KMS-11 (cell line): ENCODE measurements around the gene CYB5A.

Experiments
- H2AFZ ChIP-seq: fragments of 200-600 bp; sonication (generic); 2 replicates; pipeline ENCODE4 v1.6.1; 2016; ENCODE audit warnings: antibody characterized with exemption, mixed run types, low read depth
- H3K27ac ChIP-seq: fragments of 200-600 bp; sonication (generic); 2 replicates; pipeline ENCODE4 v1.6.1; 2016; ENCODE audit warnings: mild to moderate bottlenecking, mixed run types
- H3K27me3 ChIP-seq: fragments of 200-600 bp; sonication (generic); 2 replicates; pipeline ENCODE4 v1.6.1; 2017; ENCODE audit warnings: mild to moderate bottlenecking, low read depth, mixed run types, moderate library complexity; ENCODE audit not compliant: insufficient read depth
- H3K36me3 ChIP-seq: fragments of 200-600 bp; sonication (generic); 2 replicates; pipeline ENCODE4 v1.6.1; 2017; ENCODE audit warnings: mild to moderate bottlenecking, mixed run types; ENCODE audit not compliant: insufficient read depth
- H3K4me1 ChIP-seq: fragments of 200-600 bp; sonication (generic); 2 replicates; pipeline ENCODE4 v1.6.1; 2016; ENCODE audit warnings: mild to moderate bottlenecking, low read depth, mixed run types; ENCODE audit not compliant: poor library complexity, severe bottlenecking
- H3K4me2 ChIP-seq: fragments of 200-600 bp; sonication (generic); 2 replicates; pipeline ENCODE4 v1.7.0; 2016; ENCODE audit warnings: mild to moderate bottlenecking, mixed run types
- H3K4me3 ChIP-seq: fragments of 200-600 bp; sonication (generic); IDR thresholded peaks from 2 replicates; pipeline ENCODE4 v1.6.1; 2017; ENCODE audit warnings: low read depth, low read length, mixed read lengths; ENCODE audit not compliant: insufficient read depth
- H3K79me2 ChIP-seq: fragments of 200-600 bp; sonication (generic); 2 replicates; pipeline ENCODE4 v1.6.1; 2016; ENCODE audit warnings: low read depth, mixed run types; ENCODE audit not compliant: insufficient read depth
- H3K9ac ChIP-seq: fragments of 200-600 bp; sonication (generic); 2 replicates; pipeline ENCODE4 v1.6.1; 2016; ENCODE audit warnings: mild to moderate bottlenecking, mixed run types
- H4K20me1 ChIP-seq: fragments of 200-600 bp; sonication (generic); 2 replicates; pipeline ENCODE4 v1.6.1; 2016; ENCODE audit warnings: mild to moderate bottlenecking, mixed run types; ENCODE audit not compliant: insufficient read depth
- TF ChIP-seq, protein P1 (sequence below): fragments of 200-600 bp; sonication (generic); conservative IDR thresholded peaks from 2 replicates; pipeline ENCODE4 v1.6.1; 2017; ENCODE audit warnings: low read depth, mild to moderate bottlenecking, antibody characterized with exemption, low read length, moderate library complexity, mixed read lengths

The CYB5A gene, protein sequence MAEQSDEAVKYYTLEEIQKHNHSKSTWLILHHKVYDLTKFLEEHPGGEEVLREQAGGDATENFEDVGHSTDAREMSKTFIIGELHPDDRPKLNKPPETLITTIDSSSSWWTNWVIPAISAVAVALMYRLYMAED

DNA sequence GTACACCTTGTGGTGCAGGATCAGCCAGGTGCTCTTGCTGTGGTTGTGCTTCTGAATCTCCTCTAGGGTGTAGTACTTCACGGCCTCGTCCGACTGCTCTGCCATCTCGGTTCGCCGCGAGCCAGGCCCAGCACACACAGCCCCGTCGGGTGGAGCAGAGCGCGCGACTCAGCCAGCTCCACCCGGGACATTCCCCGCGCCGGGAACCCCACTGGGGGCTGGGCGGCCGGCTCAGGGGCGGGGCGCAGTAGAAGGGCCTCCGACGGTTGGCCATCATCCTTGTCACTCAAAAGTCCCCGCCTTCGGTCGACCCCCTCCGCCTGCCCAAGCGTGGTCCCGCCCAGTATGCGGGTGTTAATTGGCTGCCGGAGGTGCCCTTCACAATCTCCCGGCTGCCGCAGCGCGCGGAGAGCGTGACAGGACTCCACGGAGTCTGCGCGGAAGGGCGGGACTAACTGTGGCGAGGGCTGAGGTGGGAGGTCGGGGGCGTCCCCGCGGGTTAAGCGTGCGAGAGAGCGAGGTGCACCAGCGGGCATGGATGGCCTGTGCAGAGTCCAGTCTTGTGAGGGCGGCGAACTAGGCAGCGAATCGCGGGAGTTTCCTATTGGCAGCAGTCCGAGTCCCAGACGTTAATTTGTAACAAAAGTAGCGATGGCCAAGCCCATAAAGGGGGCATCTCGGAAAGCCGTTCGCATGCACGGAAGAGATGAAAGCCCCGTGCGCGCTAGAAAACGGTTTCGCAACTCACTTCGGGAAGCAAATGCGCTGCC is at the start of gene CYB5A:
Gene CYB5A, minus strand, starts transcription at position 193 of the 770 bp plus-strand sequence. Its CDS starts 88 bp downstream, at position 105.
- Histone ChIP-seq H3K27me3 (no peaks in the 10 kb centered on the region), H3K27ac (peak within 1 kb of the TSS; percentile 31; the same call in 1 of the 2 replicates), H3K4me2 (peak within 1 kb of the TSS; percentile 72), H3K4me1 (peaks cover 30% of the 10 kb centered on the region), H2AFZ (peak within 1 kb of the TSS; percentile 99), H3K4me3 (no peak within 1 kb of the TSS), H3K79me2 (peaks cover 24% of the 10 kb centered on the region; the same call in 1 of the 2 replicates), H3K36me3 (no peaks in the 10 kb centered on the region), H4K20me1 (no peaks in the 10 kb centered on the region), H3K9ac (peak within 1 kb of the TSS; percentile 59; the same call in 1 of the 2 replicates)
- TF ChIP-seq, protein P1, sequence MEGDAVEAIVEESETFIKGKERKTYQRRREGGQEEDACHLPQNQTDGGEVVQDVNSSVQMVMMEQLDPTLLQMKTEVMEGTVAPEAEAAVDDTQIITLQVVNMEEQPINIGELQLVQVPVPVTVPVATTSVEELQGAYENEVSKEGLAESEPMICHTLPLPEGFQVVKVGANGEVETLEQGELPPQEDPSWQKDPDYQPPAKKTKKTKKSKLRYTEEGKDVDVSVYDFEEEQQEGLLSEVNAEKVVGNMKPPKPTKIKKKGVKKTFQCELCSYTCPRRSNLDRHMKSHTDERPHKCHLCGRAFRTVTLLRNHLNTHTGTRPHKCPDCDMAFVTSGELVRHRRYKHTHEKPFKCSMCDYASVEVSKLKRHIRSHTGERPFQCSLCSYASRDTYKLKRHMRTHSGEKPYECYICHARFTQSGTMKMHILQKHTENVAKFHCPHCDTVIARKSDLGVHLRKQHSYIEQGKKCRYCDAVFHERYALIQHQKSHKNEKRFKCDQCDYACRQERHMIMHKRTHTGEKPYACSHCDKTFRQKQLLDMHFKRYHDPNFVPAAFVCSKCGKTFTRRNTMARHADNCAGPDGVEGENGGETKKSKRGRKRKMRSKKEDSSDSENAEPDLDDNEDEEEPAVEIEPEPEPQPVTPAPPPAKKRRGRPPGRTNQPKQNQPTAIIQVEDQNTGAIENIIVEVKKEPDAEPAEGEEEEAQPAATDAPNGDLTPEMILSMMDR, result no peak

DNA sequence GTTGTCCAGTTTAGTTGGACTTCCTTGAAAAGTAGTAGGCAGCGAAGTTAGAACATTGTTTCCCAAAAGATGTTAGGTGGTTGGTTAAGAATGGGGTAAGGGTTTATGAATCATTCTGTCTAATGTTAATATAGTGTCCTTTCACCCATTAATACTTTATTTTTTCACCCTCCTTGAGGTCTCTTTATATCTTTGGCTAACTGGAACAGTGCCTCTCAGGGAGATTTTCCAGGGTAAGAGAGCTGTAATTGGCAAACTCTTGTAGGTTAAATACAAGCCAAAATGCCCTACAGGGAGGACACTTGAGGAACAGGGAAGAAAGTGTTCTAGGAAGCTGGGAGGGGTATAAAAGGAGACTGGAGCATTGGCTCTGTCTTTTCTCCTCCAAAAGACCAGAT is 46.1 kb upstream of the CYB5A start:
- H4K20me1 ChIP-seq, result no peaks in the 10 kb centered on the region
- no peaks in the 10 kb centered on the region for H3K36me3 ChIP-seq
- H3K4me2 ChIP-seq, result no peak overlapping the region
- H3K4me1 ChIP-seq, result no peaks in the 10 kb centered on the region
- H3K79me2 ChIP-seq, result no peaks in the 10 kb centered on the region
- no peak overlapping the region for H2AFZ ChIP-seq
- H3K4me3 ChIP-seq, result no peak overlapping the region
- H3K27ac ChIP-seq, result no peak overlapping the region
- TF ChIP-seq, protein P1, result no peak
- no peak overlapping the region for H3K9ac ChIP-seq
- H3K27me3 ChIP-seq, result no peaks in the 10 kb centered on the region

DNA sequence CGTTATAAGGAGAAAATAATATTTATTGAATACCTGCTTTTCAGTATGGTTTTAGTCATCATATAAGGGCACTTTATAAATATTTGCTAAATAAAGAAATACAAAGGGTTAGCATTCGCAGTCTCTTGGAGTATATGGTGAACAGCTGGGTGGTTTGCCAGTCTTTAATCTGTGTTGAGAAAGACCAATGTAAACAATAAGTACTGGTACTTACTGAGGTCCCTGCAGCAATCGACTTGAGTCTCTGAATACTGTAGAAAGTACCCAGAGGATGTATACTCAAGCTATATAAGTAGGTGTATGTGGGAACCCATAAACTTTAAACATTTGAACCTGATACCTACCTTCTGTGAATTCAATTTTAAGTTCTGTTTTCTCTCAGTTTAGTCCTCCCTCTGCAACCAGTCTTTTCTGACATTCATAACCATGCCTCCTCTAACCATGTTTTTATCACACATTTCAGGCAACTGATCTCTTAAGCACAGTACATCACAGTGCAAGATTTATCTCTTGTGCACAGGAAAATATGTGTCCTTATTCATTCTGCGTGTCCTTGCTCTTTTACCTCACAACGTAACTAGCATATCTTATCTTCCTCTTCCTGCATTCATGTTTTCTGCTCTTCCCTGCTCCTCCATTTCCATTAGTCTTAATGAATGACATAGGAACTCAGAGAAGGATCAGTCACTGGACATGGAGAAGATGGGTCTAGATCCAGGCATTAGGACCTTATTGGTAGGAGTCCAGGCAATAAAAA is 45.6 kb upstream of the CYB5A start:
- H3K27me3 ChIP-seq, result no peaks in the 10 kb centered on the region
- TF ChIP-seq, protein P1, result no peak

DNA sequence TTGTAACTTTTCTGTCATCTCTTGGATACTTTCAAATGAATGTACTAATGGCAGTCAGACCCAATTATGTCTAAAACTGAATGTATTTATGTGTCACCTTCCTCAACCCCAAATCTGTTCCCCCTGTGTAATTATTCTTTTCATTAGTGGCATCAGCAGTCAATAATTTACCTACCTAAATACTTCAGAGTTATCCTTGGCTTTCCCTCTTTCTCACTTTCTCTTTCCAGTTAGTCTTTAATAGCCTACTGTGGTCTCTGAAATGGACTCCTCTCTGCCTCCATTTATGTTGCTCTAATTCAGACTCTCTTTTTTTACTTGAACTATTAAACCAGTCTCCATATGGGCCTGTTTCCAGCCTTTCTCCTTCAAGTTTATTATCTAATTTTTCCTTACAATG is 44.9 kb upstream of the CYB5A start:
- Histone ChIP-seq H4K20me1 (no peaks in the 10 kb centered on the region), H3K79me2 (no peaks in the 10 kb centered on the region), H2AFZ (no peak overlapping the region), H3K27me3 (no peaks in the 10 kb centered on the region), H3K36me3 (no peaks in the 10 kb centered on the region), H3K4me3 (no peak overlapping the region), H3K4me2 (no peak overlapping the region), H3K9ac (no peak overlapping the region), H3K4me1 (no peaks in the 10 kb centered on the region), H3K27ac (no peak overlapping the region)
- TF ChIP-seq, protein P1, result no peak

More for the DNA sequence above, 45.6 kb upstream of the CYB5A start:
- no peaks in the 10 kb centered on the region for H3K79me2 ChIP-seq
- H3K4me2 ChIP-seq, result no peak overlapping the region
- H3K4me1 ChIP-seq, result no peaks in the 10 kb centered on the region
- H2AFZ ChIP-seq, result no peak overlapping the region
- H4K20me1 ChIP-seq, result no peaks in the 10 kb centered on the region
- no peak overlapping the region for H3K4me3 ChIP-seq
- H3K9ac ChIP-seq, result no peak overlapping the region
- H3K27ac ChIP-seq, result no peak overlapping the region
- H3K36me3 ChIP-seq, result no peaks in the 10 kb centered on the region
